Glutamatergic neuron (in vitro differentiated cells): ENCODE measurements around the gene OSBP2. TPM values are rescaled to one million over a fixed set of nuclear protein-coding genes. Genes with fewer than 3 reads are reported as not detected.

ENCODE experiments used
- DNase-seq: peaks from one replicate; pipeline ENCODE4 v3.0.0; 2022
- H3K27ac Mint-ChIP-seq: one replicate; pipeline ENCODE4 v1.8.0; 2020; ENCODE audit warnings: mild to moderate bottlenecking, mixed read lengths, inconsistent platforms; ENCODE audit not compliant: unreplicated experiment
- H3K27me3 Mint-ChIP-seq: one replicate; pipeline ENCODE4 v1.8.0; 2020; ENCODE audit warnings: mild to moderate bottlenecking, moderate library complexity, mixed read lengths, inconsistent platforms; ENCODE audit not compliant: unreplicated experiment
- H3K36me3 Mint-ChIP-seq: one replicate; pipeline ENCODE4 v1.8.0; 2020; ENCODE audit warnings: mild to moderate bottlenecking, mixed read lengths, inconsistent platforms; ENCODE audit not compliant: unreplicated experiment
- H3K4me1 Mint-ChIP-seq: one replicate; pipeline ENCODE4 v1.8.0; 2020; ENCODE audit warnings: mild to moderate bottlenecking, low read depth, mixed read lengths, inconsistent platforms; ENCODE audit not compliant: unreplicated experiment
- H3K4me3 Mint-ChIP-seq: one replicate; pipeline ENCODE4 v1.8.0; 2020; ENCODE audit warnings: mild to moderate bottlenecking, mixed read lengths, inconsistent platforms; ENCODE audit not compliant: unreplicated experiment
- H3K9me3 Mint-ChIP-seq: one replicate; pipeline ENCODE4 v1.8.0; 2020; ENCODE audit warnings: mild to moderate bottlenecking, moderate library complexity, mixed read lengths, inconsistent platforms; ENCODE audit not compliant: unreplicated experiment
- total RNA-seq: library from RNA; stranded (reverse); fragmentation: NEBNext Ultra II Directional; extraction: Animal tissue kit (Norgen Biotek cat#: 25700); gene quantifications from one replicate; pipeline ENCODE4 v1.2.1, GENCODE V29; 2021; ENCODE audit not compliant: unreplicated experiment
- TF ChIP-seq, protein P1 (sequence below): fragments of 200-600 bp; sonication (generic); IDR thresholded peaks from one replicate; pipeline ENCODE4 v1.5.0; 2021; ENCODE audit not compliant: partially characterized antibody, unreplicated experiment

The OSBP2 gene
- total RNA-seq, 1 donor from 2014 or later: 18.3 TPM

DNA sequence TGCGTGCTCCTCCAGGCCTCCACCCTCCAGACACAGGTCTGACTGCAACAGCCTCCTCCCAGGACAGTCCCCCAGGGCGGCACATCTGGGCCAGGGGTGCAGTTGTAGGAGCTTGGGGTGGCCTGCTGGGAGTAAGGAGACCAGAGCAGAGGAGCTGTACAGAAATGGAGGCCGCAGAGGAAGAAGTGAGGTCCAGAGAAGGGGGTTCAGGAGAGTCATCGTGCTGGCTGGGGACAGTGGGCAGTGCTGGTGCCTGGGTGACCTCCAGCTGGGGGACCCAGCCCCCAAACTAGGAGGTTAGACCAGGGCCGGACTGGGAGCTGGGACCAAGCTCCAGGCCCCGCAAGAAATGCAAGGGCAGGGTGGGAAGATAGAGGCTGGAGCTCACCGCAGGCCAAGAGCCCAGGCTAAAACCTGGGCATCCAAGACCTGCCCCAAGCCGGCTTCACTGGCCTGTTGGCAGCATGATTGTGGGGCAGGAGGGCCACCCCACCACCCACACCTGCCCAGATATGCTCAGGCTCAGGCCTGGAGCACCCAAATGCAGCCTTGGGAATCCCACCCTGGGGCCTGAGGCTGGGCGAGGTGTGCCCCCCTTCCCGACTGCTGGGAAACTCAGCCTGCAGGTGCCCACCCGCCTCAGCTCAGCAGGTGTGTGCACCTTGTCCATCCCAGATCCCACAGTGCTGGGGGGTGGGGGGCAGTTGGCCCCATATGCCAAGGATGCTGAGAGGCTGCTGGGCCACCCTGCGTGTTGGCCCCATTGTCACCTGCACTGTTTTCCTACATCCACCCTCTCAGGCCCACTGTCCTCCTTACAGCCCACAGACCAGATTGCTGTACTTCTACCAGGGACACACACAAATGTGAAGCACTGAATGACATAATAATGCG is 177.0 kb downstream of the OSBP2 start:
- Mint-ChIP-seq H3K9me3 (peaks cover 3% of the 10 kb centered on the region), H3K27ac (peak overlapping the region; percentile 64)

DNA sequence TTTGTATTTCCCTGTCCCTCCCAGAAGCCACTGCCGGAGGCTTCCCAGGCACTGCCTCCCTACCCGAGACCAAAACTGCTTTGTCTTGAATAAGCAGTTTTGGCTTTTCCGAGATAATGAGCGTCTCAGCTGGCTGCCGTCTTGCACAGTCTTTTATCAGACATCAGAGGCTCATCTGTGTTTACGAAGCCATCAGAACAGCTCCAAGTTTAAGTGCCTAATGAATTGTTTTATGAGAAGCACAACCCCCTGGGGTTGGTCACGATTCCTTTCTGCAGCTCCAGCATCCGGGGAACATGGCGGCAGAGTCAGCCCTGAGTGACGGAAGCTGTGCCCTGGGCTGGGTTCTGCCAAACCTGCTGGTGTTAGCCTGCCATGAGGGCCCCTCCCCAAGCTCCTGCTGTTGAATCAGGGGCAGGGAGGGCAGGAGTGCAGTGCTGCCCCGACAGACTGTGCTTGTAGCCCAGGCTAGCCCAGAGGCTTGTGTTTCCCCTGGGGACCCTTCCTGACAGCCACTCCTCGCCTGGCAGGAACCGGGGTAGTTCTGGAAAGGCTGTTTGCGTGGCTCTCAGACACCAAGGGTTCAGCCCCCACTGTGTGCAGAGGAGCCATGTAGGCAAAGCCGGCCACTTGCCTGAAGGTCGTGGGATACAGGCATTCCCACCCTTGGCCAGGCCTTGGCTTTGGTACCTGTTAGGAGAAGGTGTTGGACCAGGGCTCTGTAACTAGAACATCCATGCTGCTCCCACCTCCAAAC is 177.8 kb downstream of the OSBP2 start:
- no peak overlapping the region for H3K4me3 Mint-ChIP-seq
- TF ChIP-seq, protein P1, sequence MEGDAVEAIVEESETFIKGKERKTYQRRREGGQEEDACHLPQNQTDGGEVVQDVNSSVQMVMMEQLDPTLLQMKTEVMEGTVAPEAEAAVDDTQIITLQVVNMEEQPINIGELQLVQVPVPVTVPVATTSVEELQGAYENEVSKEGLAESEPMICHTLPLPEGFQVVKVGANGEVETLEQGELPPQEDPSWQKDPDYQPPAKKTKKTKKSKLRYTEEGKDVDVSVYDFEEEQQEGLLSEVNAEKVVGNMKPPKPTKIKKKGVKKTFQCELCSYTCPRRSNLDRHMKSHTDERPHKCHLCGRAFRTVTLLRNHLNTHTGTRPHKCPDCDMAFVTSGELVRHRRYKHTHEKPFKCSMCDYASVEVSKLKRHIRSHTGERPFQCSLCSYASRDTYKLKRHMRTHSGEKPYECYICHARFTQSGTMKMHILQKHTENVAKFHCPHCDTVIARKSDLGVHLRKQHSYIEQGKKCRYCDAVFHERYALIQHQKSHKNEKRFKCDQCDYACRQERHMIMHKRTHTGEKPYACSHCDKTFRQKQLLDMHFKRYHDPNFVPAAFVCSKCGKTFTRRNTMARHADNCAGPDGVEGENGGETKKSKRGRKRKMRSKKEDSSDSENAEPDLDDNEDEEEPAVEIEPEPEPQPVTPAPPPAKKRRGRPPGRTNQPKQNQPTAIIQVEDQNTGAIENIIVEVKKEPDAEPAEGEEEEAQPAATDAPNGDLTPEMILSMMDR: no peak
- DNase-seq: peak; percentile 19
- no peaks in the 10 kb centered on the region for H3K36me3 Mint-ChIP-seq
- H3K27ac Mint-ChIP-seq: peak overlapping the region; percentile 64
- H3K9me3 Mint-ChIP-seq: peaks cover 7% of the 10 kb centered on the region
- peaks cover under 1% of the 10 kb centered on the region for H3K27me3 Mint-ChIP-seq
- H3K4me1 Mint-ChIP-seq: peaks cover 15% of the 10 kb centered on the region

More for the DNA sequence above, 177.0 kb downstream of the OSBP2 start:
- peak; percentile 7 for DNase-seq
- H3K4me1 Mint-ChIP-seq: peaks cover 6% of the 10 kb centered on the region
- H3K36me3 Mint-ChIP-seq: no peaks in the 10 kb centered on the region
- TF ChIP-seq, protein P1: no peak
- H3K27me3 Mint-ChIP-seq: peaks cover 3% of the 10 kb centered on the region
- H3K4me3 Mint-ChIP-seq: no peak overlapping the region

DNA sequence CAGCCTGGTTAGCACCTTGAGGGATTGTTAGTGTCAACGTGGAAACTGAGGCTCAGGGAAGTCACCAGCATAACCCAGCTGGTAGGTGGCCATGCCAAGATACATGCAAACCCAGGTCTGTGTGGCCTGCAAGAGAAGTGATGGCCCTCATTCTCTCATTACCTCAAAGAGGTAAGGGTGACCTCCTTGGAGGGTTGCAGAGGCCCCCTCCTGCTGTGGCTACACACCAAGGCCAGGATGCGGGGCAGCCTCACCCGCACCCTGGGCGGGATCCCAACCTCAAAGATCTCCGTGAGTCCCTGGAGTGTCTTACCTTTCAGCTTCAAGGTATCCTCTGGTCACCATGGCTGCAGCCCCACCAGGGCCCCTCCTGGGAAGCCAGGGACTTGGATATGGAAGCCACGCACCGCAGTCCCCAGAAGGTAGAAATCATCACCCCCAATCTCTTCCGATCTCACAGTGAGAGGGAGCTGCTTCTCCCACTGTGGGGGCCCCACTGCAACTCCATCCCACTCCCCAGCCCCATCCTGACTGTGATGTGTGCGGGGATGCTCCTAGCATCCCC is 178.5 kb downstream of the OSBP2 start:
- Mint-ChIP-seq H3K27me3 (peaks cover 2% of the 10 kb centered on the region), H3K27ac (no peak overlapping the region), H3K4me1 (peaks cover 21% of the 10 kb centered on the region), H3K36me3 (no peaks in the 10 kb centered on the region), H3K9me3 (peaks cover 7% of the 10 kb centered on the region), H3K4me3 (no peak overlapping the region)
- TF ChIP-seq, protein P1: no peak
- no peak for DNase-seq

DNA sequence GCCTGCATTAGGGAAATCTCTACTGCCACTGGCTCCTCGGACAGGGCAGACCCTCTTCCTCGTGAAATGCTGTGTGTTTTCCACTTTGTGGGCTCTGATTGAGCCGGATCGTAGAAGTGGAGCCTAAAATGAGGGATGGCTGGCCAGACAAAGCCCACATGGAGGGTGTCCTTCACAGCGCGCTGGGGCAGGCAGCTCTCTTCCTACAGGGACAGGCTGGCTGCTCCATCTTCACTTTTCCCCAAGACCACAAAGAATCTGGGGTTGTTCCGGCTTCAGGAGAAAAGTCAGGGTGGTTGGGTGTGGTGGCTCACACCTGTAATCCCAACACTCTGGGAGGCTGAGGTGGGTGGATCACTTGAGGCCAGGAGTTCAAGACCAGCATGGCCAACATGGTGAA is 179.0 kb downstream of the OSBP2 start:
- no peak for DNase-seq
- Mint-ChIP-seq H3K36me3 (no peaks in the 10 kb centered on the region), H3K4me1 (peaks cover 25% of the 10 kb centered on the region), H3K4me3 (no peak overlapping the region), H3K9me3 (peaks cover 7% of the 10 kb centered on the region), H3K27ac (no peak overlapping the region), H3K27me3 (peaks cover 2% of the 10 kb centered on the region)
- TF ChIP-seq, protein P1: no peak
